NB4 (cell line): ENCODE data around the gene CTSA.

ENCODE experiments used
- CTCF ChIP-seq: IDR thresholded peaks from one replicate; pipeline ENCODE4 v1.5.1; 2012; ENCODE audit warnings: low read depth, low read length
- MAX ChIP-seq: IDR thresholded peaks from 2 replicates; pipeline ENCODE4 v1.6.1; 2011; ENCODE audit warnings: low read depth, low read length
- MYC ChIP-seq: IDR thresholded peaks from 2 replicates; pipeline ENCODE4 v1.6.1; 2011; ENCODE audit warnings: low read depth, low read length
- POLR2A ChIP-seq: IDR thresholded peaks from 2 replicates; pipeline ENCODE4 v1.6.1; 2011; ENCODE audit warnings: mild to moderate bottlenecking; ENCODE audit not compliant: insufficient read length; ENCODE audit errors: extremely low read depth

GRCh38 chr20:45910670-45911485 lies 19.7 kb downstream of the CTSA start:
- TF ChIP-seq CTCF (no peak), POLR2A (peak; percentile 98), MYC (peak; percentile 39; the same call in 1 of the 2 replicates), MAX (no peak)
